ENCODE measurements around the gene PRDM16. TPM values are rescaled to one million over a fixed set of nuclear protein-coding genes. Genes with fewer than 3 reads are reported as not detected.

PRDM16 gene
- total and polyA plus RNA-seq, 2 of the 13 experiments (the other 11 are each of a cell fraction or from before 2014, with no cell fraction given), result 0.15 to 0.81 TPM

DNA sequence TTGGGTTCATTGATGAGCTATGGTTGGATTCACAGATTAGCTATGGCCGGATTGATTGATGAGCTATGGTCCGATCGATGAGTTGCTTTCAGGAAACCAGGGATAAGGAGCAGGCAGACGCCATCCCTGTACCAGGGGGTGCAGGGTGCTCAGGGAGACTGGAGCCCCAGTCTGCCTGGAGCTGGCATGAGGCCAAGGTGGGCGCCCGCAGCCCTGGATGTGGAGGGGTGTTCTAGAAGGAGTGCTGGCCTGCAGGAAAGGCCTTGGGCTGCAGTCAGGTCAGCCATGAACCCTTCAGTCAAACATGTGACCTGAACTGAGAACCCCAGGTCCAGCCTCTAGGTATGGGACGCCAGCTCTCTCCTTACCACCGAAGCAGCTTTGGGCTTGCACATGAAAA is 212.7 kb downstream of the PRDM16 start:
- H3K27ac ChIP-seq (ENCODE audit: extremely low read length, insufficient read depth, low read length), result no peak overlapping the region
- peaks cover 4 to 10% of the 10 kb centered on the region in 2 experiments; a peak in 2 of 5 replicates for H3K27me3 ChIP-seq (ENCODE audit: control insufficient read depth in 1 of 2, insufficient read depth in 2 of 2, low read length in 2 of 2)
- H4K20me1 ChIP-seq (ENCODE audit: insufficient read depth, low read length), result no peaks in the 10 kb centered on the region
- no peak for DNase-seq (ENCODE audit: low spot score)
- no peak for ATAC-seq
- FAIRE-seq, result no peak
- in situ Hi-C loops (cut with HindIII; ENCODE audit: extremely low pct_ligation_motif_present, low pct_unique_long_range_greater_than_20kb) (loop anchor here (25.0 kb wide), 1 partner anchor 219 kb away; the partner anchor contains the start of gene PRDM16), intact Hi-C loops (cut with micrococcal nuclease; ENCODE audit: unreplicated experiment) (no loop called here)
- H3K9me3 ChIP-seq (ENCODE audit: low read length), result no peaks in the 10 kb centered on the region
- H3K4me3 ChIP-seq (replicated peaks in 1 of 3; ENCODE audit: insufficient read depth in 1 of 3, low read depth in 2 of 3, low read length in 3 of 3), result no peak overlapping the region
- peaks cover 25% of the 10 kb centered on the region for H3K4me1 ChIP-seq (ENCODE audit: insufficient read depth, low read length)
- no peak overlapping the region for H3K4me2 ChIP-seq (ENCODE audit: low read depth, low read length)
- H3K36me3 ChIP-seq (replicated peaks in 1 of 2; ENCODE audit: control insufficient read depth in 1 of 2, insufficient read depth in 2 of 2, low read length in 2 of 2), result no peaks in the 10 kb centered on the region
- ChIA-PET POLR2A (no interaction called here), CTCF (ENCODE audit: low intra/inter-chr PET ratio, low total read pairs) (no interaction called here)
- H3K79me2 ChIP-seq (ENCODE audit: insufficient read depth, low read length), result no peaks in the 10 kb centered on the region
- no peak for TF ChIP-seq ZSCAN30 (CRISPR knock-in tag; IDR thresholded peaks at IDR 0.05)
- no peak for TF ChIP-seq TP53 (CRISPR knock-in tag; conservative IDR thresholded peaks at IDR 0.05)
- no peak for TF ChIP-seq ZNF616 (CRISPR knock-in tag; IDR thresholded peaks at IDR 0.05; ENCODE audit: low read depth)
- TF ChIP-seq ZNF205 (CRISPR knock-in tag; IDR thresholded peaks at IDR 0.05), result no peak
- no peak for TF ChIP-seq PRDM15 (CRISPR knock-in tag; IDR thresholded peaks at IDR 0.05)
- TF ChIP-seq ZNF546 (CRISPR knock-in tag; conservative IDR thresholded peaks at IDR 0.05), result no peak
- TF ChIP-seq BORCS8-MEF2B (CRISPR knock-in tag; IDR thresholded peaks at IDR 0.05), result no peak
- TF ChIP-seq, protein P1, sequence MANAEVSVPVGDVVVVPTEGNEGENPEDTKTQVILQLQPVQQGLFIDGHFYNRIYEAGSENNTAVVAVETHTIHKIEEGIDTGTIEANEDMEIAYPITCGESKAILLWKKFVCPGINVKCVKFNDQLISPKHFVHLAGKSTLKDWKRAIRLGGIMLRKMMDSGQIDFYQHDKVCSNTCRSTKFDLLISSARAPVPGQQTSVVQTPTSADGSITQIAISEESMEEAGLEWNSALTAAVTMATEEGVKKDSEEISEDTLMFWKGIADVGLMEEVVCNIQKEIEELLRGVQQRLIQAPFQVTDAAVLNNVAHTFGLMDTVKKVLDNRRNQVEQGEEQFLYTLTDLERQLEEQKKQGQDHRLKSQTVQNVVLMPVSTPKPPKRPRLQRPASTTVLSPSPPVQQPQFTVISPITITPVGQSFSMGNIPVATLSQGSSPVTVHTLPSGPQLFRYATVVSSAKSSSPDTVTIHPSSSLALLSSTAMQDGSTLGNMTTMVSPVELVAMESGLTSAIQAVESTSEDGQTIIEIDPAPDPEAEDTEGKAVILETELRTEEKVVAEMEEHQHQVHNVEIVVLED (CRISPR knock-in tag; IDR thresholded peaks at IDR 0.05; ENCODE audit: borderline replicate concordance), result no peak
- no peak for TF ChIP-seq ZNF264 (CRISPR knock-in tag; IDR thresholded peaks at IDR 0.05)
- no peak for TF ChIP-seq PRPF4 (IDR thresholded peaks at IDR 0.05; ENCODE audit: low read depth, low read length, poor library complexity, severe bottlenecking)
- no peak for TF ChIP-seq ZNF703 (CRISPR knock-in tag; IDR thresholded peaks at IDR 0.05; ENCODE audit: borderline replicate concordance)
- TF ChIP-seq ZNF30 (CRISPR knock-in tag; IDR thresholded peaks at IDR 0.05), result no peak
- TF ChIP-seq SNAI1 (CRISPR knock-in tag; IDR thresholded peaks at IDR 0.05; ENCODE audit: borderline replicate concordance), result no peak
- TF ChIP-seq ZBTB3 (CRISPR knock-in tag; IDR thresholded peaks at IDR 0.05; ENCODE audit: borderline replicate concordance, low read depth), result no peak
- TF ChIP-seq, protein P2, sequence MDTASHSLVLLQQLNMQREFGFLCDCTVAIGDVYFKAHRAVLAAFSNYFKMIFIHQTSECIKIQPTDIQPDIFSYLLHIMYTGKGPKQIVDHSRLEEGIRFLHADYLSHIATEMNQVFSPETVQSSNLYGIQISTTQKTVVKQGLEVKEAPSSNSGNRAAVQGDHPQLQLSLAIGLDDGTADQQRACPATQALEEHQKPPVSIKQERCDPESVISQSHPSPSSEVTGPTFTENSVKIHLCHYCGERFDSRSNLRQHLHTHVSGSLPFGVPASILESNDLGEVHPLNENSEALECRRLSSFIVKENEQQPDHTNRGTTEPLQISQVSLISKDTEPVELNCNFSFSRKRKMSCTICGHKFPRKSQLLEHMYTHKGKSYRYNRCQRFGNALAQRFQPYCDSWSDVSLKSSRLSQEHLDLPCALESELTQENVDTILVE (CRISPR knock-in tag; IDR thresholded peaks at IDR 0.05), result no peak
- no peak for TF ChIP-seq ZNF768 (CRISPR knock-in tag; IDR thresholded peaks at IDR 0.05)
- TF ChIP-seq, protein P3, sequence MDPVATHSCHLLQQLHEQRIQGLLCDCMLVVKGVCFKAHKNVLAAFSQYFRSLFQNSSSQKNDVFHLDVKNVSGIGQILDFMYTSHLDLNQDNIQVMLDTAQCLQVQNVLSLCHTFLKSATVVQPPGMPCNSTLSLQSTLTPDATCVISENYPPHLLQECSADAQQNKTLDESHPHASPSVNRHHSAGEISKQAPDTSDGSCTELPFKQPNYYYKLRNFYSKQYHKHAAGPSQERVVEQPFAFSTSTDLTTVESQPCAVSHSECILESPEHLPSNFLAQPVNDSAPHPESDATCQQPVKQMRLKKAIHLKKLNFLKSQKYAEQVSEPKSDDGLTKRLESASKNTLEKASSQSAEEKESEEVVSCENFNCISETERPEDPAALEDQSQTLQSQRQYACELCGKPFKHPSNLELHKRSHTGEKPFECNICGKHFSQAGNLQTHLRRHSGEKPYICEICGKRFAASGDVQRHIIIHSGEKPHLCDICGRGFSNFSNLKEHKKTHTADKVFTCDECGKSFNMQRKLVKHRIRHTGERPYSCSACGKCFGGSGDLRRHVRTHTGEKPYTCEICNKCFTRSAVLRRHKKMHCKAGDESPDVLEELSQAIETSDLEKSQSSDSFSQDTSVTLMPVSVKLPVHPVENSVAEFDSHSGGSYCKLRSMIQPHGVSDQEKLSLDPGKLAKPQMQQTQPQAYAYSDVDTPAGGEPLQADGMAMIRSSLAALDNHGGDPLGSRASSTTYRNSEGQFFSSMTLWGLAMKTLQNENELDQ (CRISPR knock-in tag; IDR thresholded peaks at IDR 0.05; ENCODE audit: borderline replicate concordance), result no peak
- no TSS peak for BruUV-seq (replicated peaks)
- H3K9ac ChIP-seq (ENCODE audit: insufficient read depth, low read depth, low read length), result no peak overlapping the region
- 73% methylated on average over 6 of the region's 8 CpGs for WGBS (ENCODE audit: low lambda C conversion rate)
- no peak overlapping the region for H2AFZ ChIP-seq (ENCODE audit: low read length)
